Measurements from ENCODE around the gene SPATA33.

SPATA33 gene

GRCh38 chr16:89706518-89707260, 49.1 kb downstream of the SPATA33 start:
- ATAC-seq (replicated peaks), result no peak
- no peak overlapping the region for H3K27ac Mint-ChIP-seq

GRCh38 chr16:89707695-89708094, 50.1 kb downstream of the SPATA33 start:
- peaks cover 5 to 8% of the 10 kb centered on the region in 2 donors for H3K4me1 Mint-ChIP-seq (ENCODE audit: low read depth in 2 of 2)
- no peak for DNase-seq
- ATAC-seq (replicated peaks), result no peak
- H3K9me3 Mint-ChIP-seq, result no peaks in the 10 kb centered on the region
- no peaks in the 10 kb centered on the region for H3K27me3 Mint-ChIP-seq
- no peak overlapping the region for H3K27ac Mint-ChIP-seq
- peaks cover 3% of the 10 kb centered on the region for H3K36me3 Mint-ChIP-seq (ENCODE audit: insufficient read depth)
- H3K4me3 Mint-ChIP-seq, result no peak overlapping the region

More at GRCh38 chr16:89706518-89707260, 49.1 kb downstream of the SPATA33 start:
- DNase-seq, result no peak
- Mint-ChIP-seq H3K27me3 (no peaks in the 10 kb centered on the region), H3K4me1 (ENCODE audit: low read depth in 2 of 2) (peaks cover 5 to 8% of the 10 kb centered on the region in 2 donors), H3K9me3 (no peaks in the 10 kb centered on the region), H3K4me3 (no peak overlapping the region), H3K36me3 (ENCODE audit: insufficient read depth) (peaks cover 3% of the 10 kb centered on the region)

GRCh38 chr16:89708481-89708931, 50.9 kb downstream of the SPATA33 start:
- H3K4me3 Mint-ChIP-seq, result no peak overlapping the region
- DNase-seq, result no peak
- H3K27ac Mint-ChIP-seq, result no peak overlapping the region
- peaks cover 5 to 8% of the 10 kb centered on the region in 2 donors for H3K4me1 Mint-ChIP-seq (ENCODE audit: low read depth in 2 of 2)
- ATAC-seq (replicated peaks), result no peak
- peaks cover 3% of the 10 kb centered on the region for H3K36me3 Mint-ChIP-seq (ENCODE audit: insufficient read depth)
- no peaks in the 10 kb centered on the region for H3K9me3 Mint-ChIP-seq
- no peaks in the 10 kb centered on the region for H3K27me3 Mint-ChIP-seq

GRCh38 chr16:89709166-89709565, 51.5 kb downstream of the SPATA33 start:
- Mint-ChIP-seq H3K36me3 (ENCODE audit: insufficient read depth) (peaks cover 3% of the 10 kb centered on the region), H3K9me3 (no peaks in the 10 kb centered on the region), H3K4me1 (ENCODE audit: low read depth in 2 of 2) (peaks cover 5 to 8% of the 10 kb centered on the region in 2 donors), H3K27me3 (no peaks in the 10 kb centered on the region), H3K4me3 (no peak overlapping the region), H3K27ac (no peak overlapping the region)
- DNase-seq, result no peak
- no peak for ATAC-seq (replicated peaks)

GRCh38 chr16:89709716-89710432, 52.2 kb downstream of the SPATA33 start:
- Mint-ChIP-seq H3K27me3 (no peaks in the 10 kb centered on the region), H3K27ac (no peak overlapping the region), H3K36me3 (ENCODE audit: insufficient read depth) (no peaks in the 10 kb centered on the region), H3K4me3 (peak overlapping the region; percentile 38 to 41), H3K9me3 (no peaks in the 10 kb centered on the region), H3K4me1 (ENCODE audit: low read depth in 2 of 2) (peaks cover 5 to 8% of the 10 kb centered on the region in 2 donors)
- ATAC-seq (replicated peaks) (no peak), DNase-seq (no peak)

GRCh38 chr16:89710709-89711564, 53.3 kb downstream of the SPATA33 start:
- H3K4me1 Mint-ChIP-seq (ENCODE audit: low read depth in 2 of 2), result peaks cover 2 to 5% of the 10 kb centered on the region in 2 donors
- no peak overlapping the region for H3K4me3 Mint-ChIP-seq

GRCh38 chr16:89711601-89712273, 54.1 kb downstream of the SPATA33 start:
- Mint-ChIP-seq H3K27ac (no peak overlapping the region), H3K36me3 (ENCODE audit: insufficient read depth) (no peaks in the 10 kb centered on the region), H3K4me3 (peak overlapping the region; percentile 54 to 60), H3K27me3 (no peaks in the 10 kb centered on the region), H3K4me1 (ENCODE audit: low read depth in 2 of 2) (no peaks in the 10 kb centered on the region), H3K9me3 (no peaks in the 10 kb centered on the region)
- peak; percentile 57 to 78 (median 63) for DNase-seq
- peak; percentile 89 for ATAC-seq (replicated peaks)

More at GRCh38 chr16:89710709-89711564, 53.3 kb downstream of the SPATA33 start:
- Mint-ChIP-seq H3K36me3 (ENCODE audit: insufficient read depth) (no peaks in the 10 kb centered on the region), H3K27me3 (no peaks in the 10 kb centered on the region), H3K9me3 (no peaks in the 10 kb centered on the region), H3K27ac (no peak overlapping the region)
- ATAC-seq (replicated peaks) (no peak), DNase-seq (no peak)

GRCh38 chr16:89712274-89712781, 54.7 kb downstream of the SPATA33 start:
- ATAC-seq (replicated peaks), result no peak
- H3K27ac Mint-ChIP-seq, result no peak overlapping the region

GRCh38 chr16:89716493-89716892, 58.9 kb downstream of the SPATA33 start:
- Mint-ChIP-seq H3K9me3 (no peaks in the 10 kb centered on the region), H3K36me3 (ENCODE audit: insufficient read depth) (peaks cover 26% of the 10 kb centered on the region), H3K27ac (no peak overlapping the region), H3K4me3 (no peak overlapping the region), H3K27me3 (no peaks in the 10 kb centered on the region), H3K4me1 (ENCODE audit: low read depth in 2 of 2) (peaks cover 0 to 10% of the 10 kb centered on the region in 2 donors)
- ATAC-seq (replicated peaks) (no peak), DNase-seq (no peak)

More at GRCh38 chr16:89712274-89712781, 54.7 kb downstream of the SPATA33 start:
- no peaks in the 10 kb centered on the region for H3K27me3 Mint-ChIP-seq
- peaks cover 0 to 2% of the 10 kb centered on the region in 2 donors for H3K4me1 Mint-ChIP-seq (ENCODE audit: low read depth in 2 of 2)
- peak overlapping the region; percentile 54 to 60 for H3K4me3 Mint-ChIP-seq
- peaks cover 2% of the 10 kb centered on the region for H3K36me3 Mint-ChIP-seq (ENCODE audit: insufficient read depth)
- DNase-seq, result no peak
- H3K9me3 Mint-ChIP-seq, result no peaks in the 10 kb centered on the region

- no peak overlapping the region for H3K27ac Mint-ChIP-seq
- no peak for DNase-seq
These were observed 59.5 kb downstream of the SPATA33 start for GRCh38 chr16:89716916-89717687.

GRCh38 chr16:89717688-89718505, 60.3 kb downstream of the SPATA33 start:
- H3K9me3 Mint-ChIP-seq, result no peaks in the 10 kb centered on the region
- no peak for DNase-seq
- no peaks in the 10 kb centered on the region for H3K27me3 Mint-ChIP-seq
- H3K27ac Mint-ChIP-seq, result peak overlapping the region in 1 of 2 donors; percentile 87
- H3K4me3 Mint-ChIP-seq, result no peak overlapping the region
- peaks cover 4 to 16% of the 10 kb centered on the region in 2 donors for H3K4me1 Mint-ChIP-seq (ENCODE audit: low read depth in 2 of 2)
- ATAC-seq (replicated peaks), result no peak
- peaks cover 38% of the 10 kb centered on the region for H3K36me3 Mint-ChIP-seq (ENCODE audit: insufficient read depth)

More at GRCh38 chr16:89716916-89717687, 59.5 kb downstream of the SPATA33 start:
- ATAC-seq (replicated peaks), result no peak
- Mint-ChIP-seq H3K36me3 (ENCODE audit: insufficient read depth) (peaks cover 30% of the 10 kb centered on the region), H3K4me1 (ENCODE audit: low read depth in 2 of 2) (peaks cover 0 to 10% of the 10 kb centered on the region in 2 donors), H3K4me3 (no peak overlapping the region), H3K27me3 (no peaks in the 10 kb centered on the region), H3K9me3 (no peaks in the 10 kb centered on the region)

Measured in effector memory CD8-positive, alpha-beta T cell (primary cell).